Measurements from ENCODE around the gene GPX7. TPM values are rescaled to one million over a fixed set of nuclear protein-coding genes. Genes with fewer than 3 reads are reported as not detected.

The GPX7 gene
- total RNA-seq, 1 experiment from 2014 or later: 21.7 TPM

GRCh38 chr1:52588535-52588934 is 13.6 kb upstream of the GPX7 start:
- Mint-ChIP-seq H3K4me1 (ENCODE audit: low read depth, unreplicated experiment) (no peaks in the 10 kb centered on the region), H3K27ac (ENCODE audit: unreplicated experiment) (no peak overlapping the region), H3K27me3 (ENCODE audit: insufficient read depth, unreplicated experiment) (no peaks in the 10 kb centered on the region), H3K9me3 (ENCODE audit: unreplicated experiment) (no peaks in the 10 kb centered on the region), H3K4me3 (ENCODE audit: unreplicated experiment) (no peak overlapping the region), H3K36me3 (ENCODE audit: insufficient read depth, unreplicated experiment) (no peaks in the 10 kb centered on the region)
- no peaks in the 10 kb centered on the region for H3K9me3 ChIP-seq
- no peaks in the 10 kb centered on the region for H3K27me3 ChIP-seq (replicated peaks; ENCODE audit: control insufficient read depth, insufficient read depth, low read length)
- ChIA-PET CTCF (no interaction called here), POLR2A (no interaction called here)
- intact Hi-C loops (cut with micrococcal nuclease; ENCODE audit: unreplicated experiment): no loop called here
- no peak for DNase-seq
- TF ChIP-seq, protein P1, sequence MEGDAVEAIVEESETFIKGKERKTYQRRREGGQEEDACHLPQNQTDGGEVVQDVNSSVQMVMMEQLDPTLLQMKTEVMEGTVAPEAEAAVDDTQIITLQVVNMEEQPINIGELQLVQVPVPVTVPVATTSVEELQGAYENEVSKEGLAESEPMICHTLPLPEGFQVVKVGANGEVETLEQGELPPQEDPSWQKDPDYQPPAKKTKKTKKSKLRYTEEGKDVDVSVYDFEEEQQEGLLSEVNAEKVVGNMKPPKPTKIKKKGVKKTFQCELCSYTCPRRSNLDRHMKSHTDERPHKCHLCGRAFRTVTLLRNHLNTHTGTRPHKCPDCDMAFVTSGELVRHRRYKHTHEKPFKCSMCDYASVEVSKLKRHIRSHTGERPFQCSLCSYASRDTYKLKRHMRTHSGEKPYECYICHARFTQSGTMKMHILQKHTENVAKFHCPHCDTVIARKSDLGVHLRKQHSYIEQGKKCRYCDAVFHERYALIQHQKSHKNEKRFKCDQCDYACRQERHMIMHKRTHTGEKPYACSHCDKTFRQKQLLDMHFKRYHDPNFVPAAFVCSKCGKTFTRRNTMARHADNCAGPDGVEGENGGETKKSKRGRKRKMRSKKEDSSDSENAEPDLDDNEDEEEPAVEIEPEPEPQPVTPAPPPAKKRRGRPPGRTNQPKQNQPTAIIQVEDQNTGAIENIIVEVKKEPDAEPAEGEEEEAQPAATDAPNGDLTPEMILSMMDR (IDR thresholded peaks at IDR 0.05; ENCODE audit: insufficient read depth in 1 of 2, low read depth in 1 of 2, low read length in 1 of 2, severe bottlenecking in 1 of 2, unreplicated experiment in 1 of 2): no peak
- H3K4me1 ChIP-seq: no peaks in the 10 kb centered on the region
- no peak overlapping the region for H3K4me3 ChIP-seq (ENCODE audit: low read depth, low read length)
- no peaks in the 10 kb centered on the region for H3K36me3 ChIP-seq (ENCODE audit: control insufficient read depth, insufficient read depth, low read length)
- BruUV-seq (replicated peaks): no TSS peak

GRCh38 chr1:52590266-52590665 is 11.9 kb upstream of the GPX7 start:
- no peak overlapping the region for H3K27ac Mint-ChIP-seq (ENCODE audit: unreplicated experiment)
- TF ChIP-seq, protein P1 (IDR thresholded peaks at IDR 0.05; ENCODE audit: insufficient read depth in 1 of 2, low read depth in 1 of 2, low read length in 1 of 2, severe bottlenecking in 1 of 2, unreplicated experiment in 1 of 2): no peak
- CTCF ChIA-PET: no interaction called here
- no peak for DNase-seq
- H3K4me1 ChIP-seq: no peaks in the 10 kb centered on the region
- no TSS peak for BruUV-seq (replicated peaks)
- POLR2A ChIA-PET: no interaction called here
- H3K4me3 Mint-ChIP-seq (ENCODE audit: unreplicated experiment): no peak overlapping the region
- H3K27me3 ChIP-seq (replicated peaks; ENCODE audit: control insufficient read depth, insufficient read depth, low read length): no peaks in the 10 kb centered on the region
- H3K4me3 ChIP-seq (ENCODE audit: low read depth, low read length): no peak overlapping the region
- no peaks in the 10 kb centered on the region for H3K4me1 Mint-ChIP-seq (ENCODE audit: low read depth, unreplicated experiment)
- H3K27me3 Mint-ChIP-seq (ENCODE audit: insufficient read depth, unreplicated experiment): no peaks in the 10 kb centered on the region
- H3K9me3 Mint-ChIP-seq (ENCODE audit: unreplicated experiment): no peaks in the 10 kb centered on the region
- no peaks in the 10 kb centered on the region for H3K36me3 ChIP-seq (ENCODE audit: control insufficient read depth, insufficient read depth, low read length)
- H3K36me3 Mint-ChIP-seq (ENCODE audit: insufficient read depth, unreplicated experiment): no peaks in the 10 kb centered on the region
- H3K9me3 ChIP-seq: no peaks in the 10 kb centered on the region
- intact Hi-C loops (cut with micrococcal nuclease; ENCODE audit: unreplicated experiment): no loop called here

DNA sequence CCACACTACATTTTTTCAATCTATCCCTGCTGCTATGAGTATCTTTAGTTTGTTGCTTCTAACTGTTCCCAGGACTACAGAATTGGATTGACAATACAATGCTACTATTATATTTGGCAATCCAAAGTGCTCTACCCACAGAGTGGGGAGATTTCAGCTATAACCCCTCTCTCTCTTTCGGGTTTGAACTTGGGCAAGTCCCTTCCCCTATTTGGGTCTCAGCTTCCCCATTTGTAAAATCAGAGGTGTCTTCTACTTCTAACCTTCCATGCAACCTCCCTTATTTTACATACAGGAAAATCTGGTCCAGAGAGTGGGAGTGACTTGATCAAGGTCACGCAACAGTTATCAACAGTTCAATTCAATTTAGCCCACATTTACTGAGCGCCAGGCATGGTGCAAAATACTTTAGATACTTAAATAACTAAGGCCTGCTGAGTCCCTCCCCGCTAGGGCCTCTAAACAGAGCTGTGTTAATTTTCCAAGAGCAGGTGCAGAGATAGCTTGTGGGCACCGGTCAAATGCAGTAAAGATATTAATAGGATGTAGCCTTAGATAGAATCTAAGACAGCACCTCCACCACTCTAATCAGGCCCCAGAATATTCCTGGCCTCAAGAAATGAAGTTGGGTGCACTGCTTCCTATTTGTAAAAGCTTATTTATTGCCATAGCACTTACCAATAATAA is 9.4 kb upstream of the GPX7 start:
- Mint-ChIP-seq H3K4me3 (ENCODE audit: unreplicated experiment) (no peak overlapping the region), H3K4me1 (ENCODE audit: low read depth, unreplicated experiment) (no peaks in the 10 kb centered on the region), H3K9me3 (ENCODE audit: unreplicated experiment) (no peaks in the 10 kb centered on the region), H3K27ac (ENCODE audit: unreplicated experiment) (no peak overlapping the region), H3K36me3 (ENCODE audit: insufficient read depth, unreplicated experiment) (peaks cover 1% of the 10 kb centered on the region), H3K27me3 (ENCODE audit: insufficient read depth, unreplicated experiment) (no peaks in the 10 kb centered on the region)
- Histone ChIP-seq H3K27me3 (replicated peaks; ENCODE audit: control insufficient read depth, insufficient read depth, low read length) (no peaks in the 10 kb centered on the region), H3K9me3 (no peaks in the 10 kb centered on the region), H3K4me3 (ENCODE audit: low read depth, low read length) (no peak overlapping the region), H3K4me1 (no peaks in the 10 kb centered on the region), H3K36me3 (ENCODE audit: control insufficient read depth, insufficient read depth, low read length) (no peaks in the 10 kb centered on the region)
- TF ChIP-seq, protein P1 (IDR thresholded peaks at IDR 0.05; ENCODE audit: insufficient read depth in 1 of 2, low read depth in 1 of 2, low read length in 1 of 2, severe bottlenecking in 1 of 2, unreplicated experiment in 1 of 2): no peak
- POLR2A ChIA-PET: no interaction called here
- no TSS peak for BruUV-seq (replicated peaks)
- intact Hi-C loops (cut with micrococcal nuclease; ENCODE audit: unreplicated experiment): no loop called here
- CTCF ChIA-PET: no interaction called here
- DNase-seq: no peak

Measured in Caco-2 (cell line).